ENCODE measurements around the gene SLC25A3. TPM values are rescaled to one million over a fixed set of nuclear protein-coding genes. Genes with fewer than 3 reads are reported as not detected.
A peak's percentile ranks its signal among the peaks of the same experiment; 100 is the strongest.

The SLC25A3 gene
- total RNA-seq, 4 donors from 2014 or later = 271 to 309 (median 298) TPM

DNA sequence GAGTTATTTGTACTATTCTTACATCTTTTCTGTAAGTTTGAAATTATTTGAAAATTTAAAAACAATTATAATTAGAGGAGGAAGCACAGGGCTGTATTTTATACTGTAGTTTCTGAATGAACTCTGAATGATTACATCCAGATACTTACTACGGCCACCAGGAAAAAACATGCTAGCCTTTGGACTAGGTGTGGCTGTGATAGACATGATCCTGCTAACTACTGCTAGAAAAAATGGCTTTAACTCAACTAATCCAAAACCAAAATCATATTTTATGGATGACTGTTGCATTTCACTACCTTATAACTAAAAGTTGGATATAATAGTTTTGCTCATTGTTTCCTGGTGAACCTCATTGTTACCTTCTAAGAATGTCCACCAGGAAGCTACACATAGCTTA, 15.1 kb upstream of the SLC25A3 start:
- H3K27me3 ChIP-seq = no peaks in the 10 kb centered on the region
- H3K9me3 ChIP-seq = no peaks in the 10 kb centered on the region
- H3K36me3 ChIP-seq = no peaks in the 10 kb centered on the region
- 85 to 87% methylated on average over 1 of the region's 1 CpG for WGBS, 2 donors
- TF ChIP-seq POLR2A (IDR thresholded peaks at IDR 0.05) = no peak
- TF ChIP-seq, protein P1, sequence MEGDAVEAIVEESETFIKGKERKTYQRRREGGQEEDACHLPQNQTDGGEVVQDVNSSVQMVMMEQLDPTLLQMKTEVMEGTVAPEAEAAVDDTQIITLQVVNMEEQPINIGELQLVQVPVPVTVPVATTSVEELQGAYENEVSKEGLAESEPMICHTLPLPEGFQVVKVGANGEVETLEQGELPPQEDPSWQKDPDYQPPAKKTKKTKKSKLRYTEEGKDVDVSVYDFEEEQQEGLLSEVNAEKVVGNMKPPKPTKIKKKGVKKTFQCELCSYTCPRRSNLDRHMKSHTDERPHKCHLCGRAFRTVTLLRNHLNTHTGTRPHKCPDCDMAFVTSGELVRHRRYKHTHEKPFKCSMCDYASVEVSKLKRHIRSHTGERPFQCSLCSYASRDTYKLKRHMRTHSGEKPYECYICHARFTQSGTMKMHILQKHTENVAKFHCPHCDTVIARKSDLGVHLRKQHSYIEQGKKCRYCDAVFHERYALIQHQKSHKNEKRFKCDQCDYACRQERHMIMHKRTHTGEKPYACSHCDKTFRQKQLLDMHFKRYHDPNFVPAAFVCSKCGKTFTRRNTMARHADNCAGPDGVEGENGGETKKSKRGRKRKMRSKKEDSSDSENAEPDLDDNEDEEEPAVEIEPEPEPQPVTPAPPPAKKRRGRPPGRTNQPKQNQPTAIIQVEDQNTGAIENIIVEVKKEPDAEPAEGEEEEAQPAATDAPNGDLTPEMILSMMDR (IDR thresholded peaks at IDR 0.05) = no peak
- no peak for TF ChIP-seq EP300 (IDR thresholded peaks at IDR 0.05)
- DNase-seq (ENCODE audit: low spot score in 2 of 2) = no peak
- H3K4me3 ChIP-seq = no peak overlapping the region
- H3K4me1 ChIP-seq = no peaks in the 10 kb centered on the region
- peak overlapping the region in 1 of 4 donors; percentile 56 for H3K27ac ChIP-seq

DNA sequence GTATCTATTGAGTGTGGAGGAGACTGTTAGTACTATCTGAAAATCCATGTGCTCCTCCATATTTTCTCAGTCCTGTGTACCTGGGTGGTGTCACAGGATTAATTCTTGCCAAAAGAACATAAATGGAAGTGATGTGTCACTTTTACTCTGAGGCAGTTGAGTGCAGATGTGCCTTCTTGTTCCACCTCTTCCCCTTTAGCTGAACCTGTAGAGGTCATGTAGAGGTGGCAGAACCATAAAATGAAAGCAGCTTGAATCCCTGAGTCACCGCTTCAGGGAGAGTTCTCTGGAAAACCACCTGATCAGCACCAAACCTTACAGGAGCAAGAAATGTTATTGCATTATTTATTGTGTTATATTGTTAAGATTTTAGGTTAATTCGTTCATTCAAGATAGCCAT, 14.7 kb upstream of the SLC25A3 start:
- DNase-seq (ENCODE audit: low spot score in 2 of 2) = no peak
- TF ChIP-seq EP300 (IDR thresholded peaks at IDR 0.05) = no peak
- TF ChIP-seq POLR2A (IDR thresholded peaks at IDR 0.05) = no peak
- TF ChIP-seq, protein P1 (IDR thresholded peaks at IDR 0.05) = no peak

DNA sequence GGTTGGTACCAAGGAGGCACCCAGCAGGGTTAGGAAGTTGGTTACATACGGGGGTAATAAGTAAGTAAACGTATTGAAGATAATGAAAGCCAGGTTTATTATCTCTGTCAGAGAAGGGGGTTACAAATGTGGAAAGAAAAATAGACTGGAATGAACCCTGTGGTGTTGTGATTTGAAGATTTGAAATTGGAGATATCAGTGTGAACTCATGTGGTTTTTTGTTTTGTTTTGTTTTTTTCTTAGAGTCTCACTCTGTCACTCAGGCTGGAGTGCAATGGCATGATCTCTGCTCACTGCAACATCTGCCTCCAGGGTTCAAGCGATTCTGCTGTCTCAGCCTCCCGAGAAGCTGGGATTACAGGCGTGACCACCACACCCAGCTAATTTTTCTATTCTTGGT, 14.1 kb upstream of the SLC25A3 start:
- Histone ChIP-seq H3K27me3 (no peaks in the 10 kb centered on the region), H3K27ac (peak overlapping the region in 1 of 4 donors; percentile 56), H3K4me3 (no peak overlapping the region), H3K9me3 (no peaks in the 10 kb centered on the region), H3K36me3 (no peaks in the 10 kb centered on the region), H3K4me1 (no peaks in the 10 kb centered on the region)
- no peak for DNase-seq (ENCODE audit: low spot score in 2 of 2)
- TF ChIP-seq POLR2A (IDR thresholded peaks at IDR 0.05) (no peak), EP300 (IDR thresholded peaks at IDR 0.05) (no peak)
- TF ChIP-seq, protein P1 (IDR thresholded peaks at IDR 0.05) = no peak
- 73 to 86% methylated on average over 5 of the region's 5 CpGs for WGBS, 2 donors

More for the DNA sequence above, 14.7 kb upstream of the SLC25A3 start:
- Histone ChIP-seq H3K9me3 (no peaks in the 10 kb centered on the region), H3K4me3 (no peak overlapping the region), H3K4me1 (no peaks in the 10 kb centered on the region), H3K36me3 (no peaks in the 10 kb centered on the region), H3K27me3 (no peaks in the 10 kb centered on the region), H3K27ac (peak overlapping the region in 1 of 4 donors; percentile 56)
- 80% methylated on average over 2 of the region's 2 CpGs for WGBS, 2 donors

DNA sequence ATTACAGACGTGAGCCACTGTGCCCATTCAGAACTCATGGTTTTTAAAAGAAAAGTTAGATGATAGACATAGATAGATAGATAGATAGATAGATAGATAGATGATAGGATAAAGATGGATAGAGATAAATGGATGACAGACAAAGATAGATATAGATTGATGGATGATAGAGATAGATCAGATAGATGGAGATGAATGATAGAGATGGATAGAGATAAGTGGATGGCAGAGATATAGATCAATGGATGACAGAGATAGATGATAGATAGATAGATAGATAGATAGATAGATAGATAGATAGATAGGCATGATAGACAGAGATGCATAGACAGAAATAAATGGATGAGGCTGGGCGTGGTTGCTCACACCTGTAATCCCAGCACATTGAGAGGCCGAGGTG, 13.7 kb upstream of the SLC25A3 start:
- DNase-seq (ENCODE audit: low spot score in 2 of 2) = no peak
- Histone ChIP-seq H3K4me3 (no peak overlapping the region), H3K4me1 (no peaks in the 10 kb centered on the region), H3K27me3 (no peaks in the 10 kb centered on the region), H3K27ac (no peak overlapping the region), H3K9me3 (no peaks in the 10 kb centered on the region), H3K36me3 (no peaks in the 10 kb centered on the region)
- no peak for TF ChIP-seq EP300 (IDR thresholded peaks at IDR 0.05)
- TF ChIP-seq, protein P1 (IDR thresholded peaks at IDR 0.05) = no peak
- TF ChIP-seq POLR2A (IDR thresholded peaks at IDR 0.05) = no peak
- WGBS, 2 donors = 91 to 93% methylated on average over 3 of the region's 3 CpGs

DNA sequence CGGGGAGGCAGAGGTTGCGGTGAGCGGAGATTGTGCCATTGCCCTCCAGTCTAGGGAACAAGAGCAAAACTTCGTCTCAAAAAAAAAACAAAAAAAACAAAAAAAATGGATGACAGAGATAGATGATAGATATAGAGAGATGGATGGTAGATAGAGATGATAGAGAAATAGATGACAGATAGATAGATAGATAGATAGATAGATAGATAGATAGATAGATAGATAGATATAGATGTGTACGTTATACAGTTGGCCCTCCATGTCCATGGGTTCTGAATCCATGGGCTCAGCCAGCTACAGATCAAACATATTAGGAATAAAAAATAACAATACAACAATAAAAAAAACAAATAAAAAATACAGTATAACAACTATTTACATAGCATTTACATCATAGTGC, 12.8 kb upstream of the SLC25A3 start:
- Histone ChIP-seq H3K4me1 (no peaks in the 10 kb centered on the region), H3K9me3 (no peaks in the 10 kb centered on the region), H3K27me3 (no peaks in the 10 kb centered on the region), H3K4me3 (no peak overlapping the region), H3K36me3 (no peaks in the 10 kb centered on the region), H3K27ac (no peak overlapping the region)
- DNase-seq (ENCODE audit: low spot score in 2 of 2) = no peak
- no peak for TF ChIP-seq POLR2A (IDR thresholded peaks at IDR 0.05)
- TF ChIP-seq, protein P1 (IDR thresholded peaks at IDR 0.05) = no peak
- no peak for TF ChIP-seq EP300 (IDR thresholded peaks at IDR 0.05)
- WGBS, 2 donors = 94 to 95% methylated on average over 5 of the region's 5 CpGs

Data from tibial nerve (tissue), 4 donors.